Testis (tissue), 3 donors: ENCODE measurements around the gene DESI2. TPM values are rescaled to one million over a fixed set of nuclear protein-coding genes. Genes with fewer than 3 reads are reported as not detected.
"Not testable (repeated sequence)": the region's sequence is repeated elsewhere in the genome, so short reads cannot be mapped to it uniquely, and the experiment has no call there.

ENCODE experiments used
- DNase-seq: peaks from one replicate; pipeline ENCODE4 v3.0.0-alpha.2; 2019
- H3K27ac ChIP-seq, 2 donors: fragments of 200-600 bp; sonication (generic); one replicate each; pipeline ENCODE4 v1.5.1; 2019
- H3K27me3 ChIP-seq: fragments of 200-600 bp; sonication (generic); one replicate; pipeline ENCODE4 v1.5.1; 2019
- H3K36me3 ChIP-seq: fragments of 200-600 bp; sonication (generic); one replicate; pipeline ENCODE4 v1.5.1; 2017; ENCODE audit warnings: low read depth; ENCODE audit errors: missing control alignments
- H3K4me1 ChIP-seq: fragments of 200-600 bp; sonication (generic); one replicate; pipeline ENCODE4 v1.5.1; 2019
- H3K4me3 ChIP-seq, 2 donors: fragments of 200-600 bp; sonication (generic); one replicate each; pipeline ENCODE4 v1.5.1; 2017 to 2019
- H3K9me3 ChIP-seq: fragments of 200-600 bp; sonication (generic); one replicate; pipeline ENCODE4 v1.5.1; 2017
- CTCF ChIP-seq, 3 experiments: fragments of 450-650 bp in 2 of 3; fragments of 200-600 bp in 1 of 3; sonication (generic) in 1 of 3; IDR thresholded peaks; one replicate each; pipeline ENCODE4 v1.5.1; 2016 to 2019; ENCODE audit warnings: antibody characterized with exemption in 3 of 3, mild to moderate bottlenecking in 2 of 3, moderate library complexity in 1 of 3
- POLR2A ChIP-seq: fragments of 450-650 bp; IDR thresholded peaks from one replicate; pipeline ENCODE4 v1.6.1; 2017; ENCODE audit warnings: antibody characterized with exemption, mild to moderate bottlenecking, moderate library complexity
- WGBS, 2 donors: methylation state at CpG; one replicate each; pipeline ENCODE4 v1.1.5; 2018; 5-methylcytosine and 5-hydroxymethylcytosine counted together
- intact Hi-C: fragments of 100-400 bp; cut with DNase I; formaldehyde crosslinking; loops from one replicate; pipeline ENCODE4 v1.15.1; 2023; ENCODE audit warnings: low total_unique reads
- polyA plus RNA-seq: library from polyadenylated mRNA; stranded (reverse); fragments of 350-450 nt; fragmentation: Illumina TruSeq; extraction: RNeasy Lipid Tissue Mini Kit (QIAGEN cat#74804); gene quantifications from one replicate; pipeline ENCODE4 v1.2.3, GENCODE V29; 2014; ENCODE audit warnings: low read depth, low replicate concordance; ENCODE audit not compliant: insufficient read depth
- total RNA-seq, 2 donors: library from RNA; depleted of rRNA; stranded (reverse); fragments of >200 nt; gene quantifications; one replicate each; pipeline ENCODE4 v1.2.3, GENCODE V29; 2016

Gene DESI2
- total and polyA plus RNA-seq, 3 donors from 2014 or later, result 70.0 to 114 (median 72.7) TPM

- intact Hi-C loops, result no loop called here
These were observed 83.1 kb downstream of the DESI2 start for GRCh38 chr1:244735876-244736561.

GRCh38 chr1:244739140-244739539, 86.2 kb downstream of the DESI2 start:
- H3K9me3 ChIP-seq, result not testable (repeated sequence)

More at GRCh38 chr1:244735876-244736561, 83.1 kb downstream of the DESI2 start:
- Histone ChIP-seq H3K27ac (no peak overlapping the region), H3K36me3 (no peaks in the 10 kb centered on the region), H3K27me3 (no peaks in the 10 kb centered on the region), H3K9me3 (no peaks in the 10 kb centered on the region), H3K4me1 (no peaks in the 10 kb centered on the region), H3K4me3 (no peak overlapping the region)
- DNase-seq, result no peak
- WGBS, 2 donors, result 83 to 89% methylated on average over 10 of the region's 10 CpGs
- TF ChIP-seq POLR2A (no peak), CTCF (IDR thresholded peaks at IDR 0.05) (no peak)

GRCh38 chr1:244740027-244740617, 87.2 kb downstream of the DESI2 start:
- H3K27me3 ChIP-seq, DNase-seq, H3K36me3 ChIP-seq, H3K4me3 ChIP-seq, H3K27ac ChIP-seq, H3K9me3 ChIP-seq, H3K4me1 ChIP-seq, intact Hi-C loops: not testable (repeated sequence)
- 86 to 91% methylated on average over 20 of the region's 20 CpGs for WGBS, 2 donors

More at GRCh38 chr1:244739140-244739539, 86.2 kb downstream of the DESI2 start:
- H3K4me1 ChIP-seq, DNase-seq, H3K27ac ChIP-seq, intact Hi-C loops, H3K36me3 ChIP-seq, H3K27me3 ChIP-seq, H3K4me3 ChIP-seq: not testable (repeated sequence)
- WGBS, 2 donors, result 69 to 70% methylated on average over 2 of the region's 2 CpGs

- 84 to 96% methylated on average over 5 of the region's 5 CpGs for WGBS, 2 donors
- Histone ChIP-seq H3K27ac (no peak overlapping the region), H3K36me3 (no peaks in the 10 kb centered on the region), H3K9me3 (no peaks in the 10 kb centered on the region), H3K4me1 (no peaks in the 10 kb centered on the region), H3K27me3 (no peaks in the 10 kb centered on the region), H3K4me3 (no peak overlapping the region)
- no peak for TF ChIP-seq POLR2A
- no peak for DNase-seq
- intact Hi-C loops, result no loop called here
These were observed 88.8 kb downstream of the DESI2 start for GRCh38 chr1:244741692-244742091.

- intact Hi-C loops, result no loop called here
- Histone ChIP-seq H3K36me3 (no peaks in the 10 kb centered on the region), H3K27ac (no peak overlapping the region), H3K4me3 (no peak overlapping the region), H3K4me1 (no peaks in the 10 kb centered on the region), H3K27me3 (no peaks in the 10 kb centered on the region), H3K9me3 (no peaks in the 10 kb centered on the region)
- 95 to 96% methylated on average over 9 of the region's 9 CpGs for WGBS, 2 donors
- no peak for DNase-seq
- no peak for TF ChIP-seq POLR2A
- no peak for TF ChIP-seq CTCF (IDR thresholded peaks at IDR 0.05)
These were observed 96.5 kb downstream of the DESI2 start for GRCh38 chr1:244749230-244750016.

- H3K9me3 ChIP-seq, result no peaks in the 10 kb centered on the region
- TF ChIP-seq POLR2A, result no peak
- no peak for TF ChIP-seq CTCF (IDR thresholded peaks at IDR 0.05)
- WGBS, 2 donors, result 74 to 77% methylated on average over 13 of the region's 13 CpGs
- H3K4me3 ChIP-seq, result no peak overlapping the region
- H3K27me3 ChIP-seq, result no peaks in the 10 kb centered on the region
- no peaks in the 10 kb centered on the region for H3K36me3 ChIP-seq
- intact Hi-C loops, result no loop called here
- DNase-seq, result no peak
- no peak overlapping the region for H3K27ac ChIP-seq
- no peaks in the 10 kb centered on the region for H3K4me1 ChIP-seq
These were observed 98.5 kb downstream of the DESI2 start for GRCh38 chr1:244751271-244751895.
